Ureter (tissue), 1 donor: ENCODE data around the gene SPC25. TPM values are rescaled to one million over a fixed set of nuclear protein-coding genes. Genes with fewer than 3 reads are reported as not detected.
"Not testable (repeated sequence)": the region's sequence is repeated elsewhere in the genome, so short reads cannot be mapped to it uniquely, and the experiment has no call there.

Source experiments
- DNase-seq: peaks from one replicate; pipeline ENCODE4 v3.0.0-alpha.2; 2020; ENCODE audit warnings: low spot score
- total RNA-seq: library from RNA; stranded (reverse); gene quantifications from one replicate; pipeline ENCODE4 v1.2.4, GENCODE V29; 2023
- donor health status: DM: yes; HTN: yes; CAD: no.

The SPC25 gene
- total RNA-seq, 1 donor from 2014 or later, result 0.47 TPM

DNA sequence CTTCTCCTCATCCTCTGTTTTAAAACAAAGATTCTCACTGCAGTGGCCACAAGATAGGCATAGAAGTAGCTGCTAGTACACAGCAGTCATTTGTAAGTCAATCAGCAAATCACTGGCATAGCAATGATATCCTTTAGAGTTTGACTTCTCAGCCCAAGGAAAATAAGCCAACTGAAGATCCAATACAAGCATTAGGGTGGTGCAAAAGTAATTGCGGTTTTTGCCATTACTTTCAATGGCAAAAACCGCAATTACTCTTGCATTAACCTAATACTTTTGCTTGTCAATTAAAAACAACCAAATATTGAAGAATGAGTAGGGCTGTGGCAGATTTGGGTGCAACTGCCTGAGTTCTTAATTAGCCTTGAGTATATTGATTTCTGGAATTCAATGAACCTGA is 13.7 kb upstream of the SPC25 start:
- DNase-seq, result no peak

DNA sequence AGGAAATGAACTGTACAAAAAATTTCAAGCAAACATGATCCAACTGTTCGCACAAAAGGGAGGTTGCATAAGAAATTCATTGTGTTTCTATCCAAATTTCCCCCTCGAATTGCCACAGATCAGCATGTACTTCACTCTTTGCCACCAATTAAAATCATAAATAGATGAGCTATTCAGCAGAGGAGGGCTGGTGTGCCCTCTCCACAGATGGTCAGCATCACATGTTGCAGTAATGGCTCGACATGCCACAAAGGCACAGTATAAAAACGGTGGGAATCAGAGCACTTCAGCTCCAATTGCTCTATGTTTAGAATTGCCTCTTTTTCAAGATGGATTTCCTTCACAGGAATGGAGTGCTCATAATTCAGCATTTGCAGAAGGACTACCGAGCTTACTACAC is 10.8 kb upstream of the SPC25 start, which contains the start of gene G6PC2:
Gene G6PC2, plus strand, starts transcription at position 289 of the 400 bp plus-strand sequence. Its CDS starts 41 bp downstream, at position 330.
- DNase-seq, result no peak

- DNase-seq, result no peak
These were observed 7.2 kb upstream of the SPC25 start for GRCh38 chr2:168897449-168897848.

DNA sequence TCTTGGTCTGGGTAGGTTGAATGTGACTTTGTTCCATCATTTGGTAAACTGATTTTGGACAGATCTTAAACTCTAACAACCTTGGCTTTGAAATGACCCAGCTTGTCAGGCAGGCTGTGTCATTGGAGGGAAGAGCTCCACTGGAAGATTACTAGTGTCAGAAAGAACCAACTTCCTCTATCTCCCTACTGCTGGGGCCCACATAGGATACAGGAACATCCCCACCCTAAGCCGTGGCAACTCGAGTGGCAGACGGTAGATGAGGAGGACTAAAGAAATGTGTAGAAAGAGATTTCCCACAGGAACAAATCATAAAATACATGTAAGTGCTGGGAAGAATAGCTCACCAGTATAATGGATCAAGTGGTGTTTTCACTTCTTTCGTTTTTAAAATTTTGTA is 6.6 kb upstream of the SPC25 start:
- no peak for DNase-seq

- DNase-seq, result no peak
These were observed 5.5 kb upstream of the SPC25 start for GRCh38 chr2:168895771-168896170.

DNA sequence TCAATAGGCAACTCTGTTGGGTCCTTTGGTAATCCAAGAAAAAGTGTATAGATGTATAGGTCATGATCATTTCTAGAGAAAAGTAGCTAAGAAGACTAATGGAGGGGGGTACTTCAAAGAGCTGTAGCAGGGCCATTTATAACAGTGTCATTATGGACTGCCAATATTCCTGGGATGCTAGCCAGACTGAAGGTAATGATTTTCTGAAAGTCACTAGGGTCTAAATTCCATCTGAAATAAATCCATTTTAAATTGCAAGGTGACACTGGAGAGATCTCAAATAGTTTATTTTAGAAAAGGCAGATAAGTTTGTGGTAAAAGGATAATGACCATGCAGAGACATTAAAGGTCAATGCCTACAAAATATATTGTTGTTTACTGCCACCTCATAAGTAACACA is 4.5 kb upstream of the SPC25 start:
- DNase-seq, result no peak

- no peak for DNase-seq
These were observed 3.9 kb upstream of the SPC25 start for GRCh38 chr2:168894101-168894500.

- no peak for DNase-seq
These were observed 2.1 kb upstream of the SPC25 start for GRCh38 chr2:168892327-168892726.

DNA sequence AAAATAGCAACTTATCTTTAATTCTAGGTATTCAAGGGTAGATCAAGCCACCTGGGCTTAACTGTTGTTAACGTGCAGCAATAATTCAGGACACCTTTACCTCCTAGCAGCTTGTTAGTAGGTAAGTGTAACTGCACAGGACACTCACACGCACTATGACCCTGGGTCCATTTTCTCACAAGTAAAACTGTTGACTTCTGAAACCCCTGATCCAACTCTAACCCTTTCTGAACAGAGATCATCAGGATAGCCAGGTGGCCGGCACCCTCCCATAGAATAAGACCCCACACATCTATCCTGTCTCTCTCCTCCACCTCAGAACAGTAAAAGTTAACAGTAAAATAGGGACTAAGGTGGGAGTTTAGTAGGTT is 610 bp downstream of the SPC25 start:
- DNase-seq, result no peak

- no peak for DNase-seq
These were observed 5.3 kb downstream of the SPC25 start for GRCh38 chr2:168884975-168885374.

DNA sequence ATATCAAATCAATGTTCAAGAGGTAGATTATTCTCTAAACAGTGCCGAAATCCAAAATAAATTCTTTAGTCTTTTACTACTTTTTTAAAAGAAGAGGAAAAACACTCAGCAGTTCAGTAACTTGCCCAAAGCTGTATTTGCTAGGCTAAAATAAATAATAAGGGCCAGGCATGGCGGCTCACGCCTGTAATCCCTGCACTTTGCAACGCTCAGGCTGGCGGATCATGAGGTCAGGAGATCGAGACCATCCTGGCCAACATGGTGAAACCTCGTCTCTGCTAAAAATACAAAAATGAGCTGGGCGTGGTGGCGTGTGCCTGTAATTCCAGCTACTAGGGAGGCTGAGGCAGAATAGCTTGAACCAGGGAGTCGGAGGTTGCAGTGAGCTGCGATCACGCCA is 8.1 kb downstream of the SPC25 start:
- DNase-seq, result not testable (repeated sequence)

DNA sequence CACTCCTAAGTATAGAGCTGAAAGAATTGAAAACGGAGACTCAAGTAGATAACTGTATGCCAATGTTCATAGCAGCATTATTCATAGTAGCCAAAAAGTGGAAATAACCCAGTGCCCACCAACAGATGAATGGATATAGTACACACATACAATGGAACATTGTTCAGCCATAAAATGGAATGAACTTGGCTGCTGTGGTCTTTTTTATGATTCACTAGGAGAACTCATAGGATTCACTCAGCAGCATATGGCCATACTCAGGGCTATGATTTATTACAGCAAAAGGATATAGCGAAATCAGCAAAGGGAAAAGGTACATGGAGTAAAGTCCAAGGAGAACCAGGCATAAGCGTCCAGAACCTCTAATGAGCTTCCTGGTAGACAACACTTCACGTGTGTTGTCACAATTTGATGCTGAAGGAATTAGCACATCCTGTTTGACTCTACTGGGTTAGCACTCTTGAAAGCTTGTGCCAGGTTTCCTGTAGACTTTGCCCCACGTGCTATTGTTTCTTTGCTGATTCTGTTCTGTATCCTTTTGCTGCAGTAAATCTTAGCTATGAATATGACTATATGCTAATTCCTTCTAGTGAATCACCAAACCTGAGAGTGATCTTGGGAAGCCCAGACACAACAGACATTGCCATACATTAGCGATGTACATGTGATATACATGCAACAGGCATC is 15.7 kb downstream of the SPC25 start:
- no peak for DNase-seq

- not testable (repeated sequence) for DNase-seq
These were observed 19.4 kb downstream of the SPC25 start for GRCh38 chr2:168870824-168871223.

- not testable (repeated sequence) for DNase-seq
These were observed 19.9 kb downstream of the SPC25 start for GRCh38 chr2:168870369-168870768.

- DNase-seq, result not testable (repeated sequence)
These were observed 23.1 kb downstream of the SPC25 start for GRCh38 chr2:168867164-168867563.

DNA sequence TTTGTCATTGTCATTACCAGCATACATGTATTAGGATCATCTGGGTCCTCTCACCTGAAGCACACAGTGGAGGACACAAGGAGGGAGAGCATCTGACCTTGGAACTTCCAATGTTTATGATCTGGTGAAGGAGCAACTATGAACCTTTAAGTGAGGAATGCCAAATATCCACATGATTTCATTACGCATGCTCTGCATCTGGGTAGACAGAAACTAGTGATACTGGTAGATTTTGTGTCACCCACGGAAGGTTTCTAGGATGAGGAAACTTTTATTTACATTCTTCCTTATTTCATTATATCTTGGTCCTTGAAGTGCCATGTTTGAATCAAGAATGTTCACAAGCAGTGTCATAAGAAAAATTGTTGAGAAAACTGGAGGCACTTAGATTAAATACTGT is 32.1 kb downstream of the SPC25 start:
- no peak for DNase-seq

GRCh38 chr2:168855601-168856000 is 34.6 kb downstream of the SPC25 start:
- no peak for DNase-seq

- no peak for DNase-seq
These were observed 35.6 kb downstream of the SPC25 start for GRCh38 chr2:168854651-168855050.

DNA sequence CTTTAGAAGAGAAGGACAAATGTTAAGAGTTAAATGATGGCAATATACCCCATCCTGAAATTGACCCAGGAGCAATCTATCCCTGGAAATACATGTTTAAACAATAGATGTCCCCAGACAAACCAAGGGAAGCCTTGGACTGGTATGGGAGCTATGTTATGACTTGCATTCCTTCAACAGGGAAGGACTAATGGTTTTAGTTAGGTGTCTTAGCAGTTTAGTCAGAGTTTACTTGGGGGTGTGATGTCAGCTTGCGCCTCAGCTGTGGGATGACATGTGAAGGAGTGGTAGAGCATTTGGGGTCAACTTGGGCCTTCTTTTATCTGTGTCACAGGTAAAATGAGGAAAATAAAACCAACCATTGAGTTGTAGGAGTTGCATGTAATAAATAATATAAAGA is 36.8 kb downstream of the SPC25 start:
- no peak for DNase-seq

DNA sequence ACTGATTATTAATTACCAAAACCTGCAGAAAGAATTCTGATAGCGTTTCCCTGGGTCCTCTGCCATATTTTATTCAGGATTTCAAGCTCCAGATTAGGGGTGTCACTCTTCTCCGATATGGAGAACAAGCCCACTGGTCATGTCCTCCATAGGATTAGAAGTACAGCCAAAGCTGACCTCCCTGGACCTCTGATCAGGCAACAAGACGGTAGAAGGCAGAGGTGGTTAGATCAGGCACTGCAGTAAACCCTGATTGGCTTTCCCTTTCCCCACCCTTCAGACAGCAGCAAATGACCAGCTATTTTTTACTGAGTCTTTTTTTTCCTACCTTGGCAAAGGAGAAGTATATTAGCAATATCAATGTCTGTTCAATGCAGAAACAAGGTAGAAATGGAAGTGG is 37.7 kb downstream of the SPC25 start:
- no peak for DNase-seq

DNA sequence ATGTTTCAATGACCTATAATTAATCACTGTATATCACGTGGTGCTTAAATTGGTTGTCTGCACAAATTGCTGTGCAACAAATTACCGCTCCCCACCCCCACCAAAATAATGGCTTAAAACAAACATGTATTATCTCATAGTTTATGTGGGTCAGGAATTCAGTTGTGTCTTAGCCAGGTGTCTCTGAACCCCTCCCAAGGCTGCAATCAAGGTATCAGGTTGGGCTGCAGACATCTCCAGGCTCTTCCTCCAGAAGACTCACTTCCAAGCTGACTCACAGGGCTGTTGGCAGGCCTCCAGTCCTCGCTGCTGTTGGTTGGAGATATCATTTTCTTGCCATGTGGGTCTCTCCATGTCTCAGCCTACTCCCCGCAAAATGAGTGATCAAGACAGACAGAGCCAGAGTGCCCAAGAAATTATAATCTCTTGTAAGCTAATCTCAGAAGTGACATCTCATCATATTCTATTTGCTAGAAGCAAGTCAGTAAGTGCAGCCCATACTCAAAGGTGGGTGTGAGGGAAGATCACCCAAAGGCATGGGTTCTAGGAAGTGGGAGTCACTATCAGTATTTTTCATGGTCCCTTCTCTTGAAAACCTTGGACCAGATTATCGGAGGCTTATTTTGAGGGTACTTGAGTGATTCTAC is 38.4 kb downstream of the SPC25 start:
- DNase-seq, result no peak

DNA sequence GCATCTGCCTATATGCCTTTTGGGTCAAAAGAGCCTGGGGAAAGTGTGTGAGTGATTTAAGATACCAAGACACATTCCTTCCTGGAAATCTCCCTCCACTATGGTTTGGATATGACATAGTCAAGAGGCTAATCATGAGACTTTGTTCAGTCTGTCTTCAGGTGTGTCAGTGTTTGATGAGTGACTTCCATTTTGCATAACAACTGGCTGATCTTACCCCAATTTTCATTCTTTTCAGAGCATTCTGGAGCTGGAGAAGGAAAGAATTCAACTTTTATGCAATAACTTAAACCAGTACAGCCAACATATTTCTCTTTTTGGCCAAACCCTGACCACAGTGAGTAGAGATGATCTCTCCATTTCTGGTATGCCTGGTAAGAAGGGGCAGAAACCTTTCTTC is 39.4 kb downstream of the SPC25 start:
- DNase-seq, result no peak

- DNase-seq, result no peak
These were observed 40.6 kb downstream of the SPC25 start for GRCh38 chr2:168849610-168850009.

DNA sequence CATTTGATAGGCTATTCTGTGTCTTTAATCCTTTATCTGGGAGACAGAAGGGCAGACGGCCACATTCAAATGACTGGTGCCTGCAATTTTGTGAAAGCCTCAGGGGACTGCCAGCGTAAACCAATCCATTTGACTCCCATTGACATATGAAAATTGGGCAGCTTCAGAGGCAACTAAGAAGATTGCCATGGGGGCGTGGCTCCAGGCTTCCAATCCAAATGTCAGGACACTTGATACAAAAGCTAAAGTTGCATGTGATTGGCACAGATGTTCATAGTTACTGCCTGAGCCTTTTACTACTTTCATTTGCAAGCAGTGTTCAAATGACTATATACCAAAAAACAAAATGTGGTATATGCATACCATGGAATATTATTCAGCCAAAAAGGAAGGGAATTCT is 42.0 kb downstream of the SPC25 start:
- no peak for DNase-seq
